Neural crest cell (in vitro differentiated cells): ENCODE results near the gene IGFBP7. TPM values are rescaled to one million over a fixed set of nuclear protein-coding genes. Genes with fewer than 3 reads are reported as not detected.

ENCODE experiments used
- DNase-seq: peaks from one replicate; pipeline ENCODE4 v3.0.0; 2021; ENCODE audit warnings: low read depth, mixed read lengths, low spot score
- H3K27ac Mint-ChIP-seq: one replicate; pipeline ENCODE4 v1.8.0; 2021; ENCODE audit warnings: mild to moderate bottlenecking, mixed read lengths; ENCODE audit not compliant: unreplicated experiment
- H3K27me3 Mint-ChIP-seq: 2 replicates; pipeline ENCODE4 v1.8.0; 2021; ENCODE audit warnings: low read depth, mild to moderate bottlenecking, mixed read lengths
- H3K36me3 Mint-ChIP-seq: 2 replicates; pipeline ENCODE4 v1.8.0; 2021; ENCODE audit warnings: low read depth, mild to moderate bottlenecking, mixed read lengths
- H3K4me1 Mint-ChIP-seq: 2 replicates; pipeline ENCODE4 v1.8.0; 2021; ENCODE audit warnings: mixed read lengths
- H3K4me3 Mint-ChIP-seq: one replicate; pipeline ENCODE4 v1.8.0; 2021; ENCODE audit warnings: mild to moderate bottlenecking, mixed read lengths
- H3K9me3 Mint-ChIP-seq: 2 replicates; pipeline ENCODE4 v1.8.0; 2021; ENCODE audit warnings: mixed read lengths
- total RNA-seq: library from RNA; stranded (reverse); gene quantifications from 2 replicates; pipeline ENCODE4 v1.2.1, GENCODE V29; 2021
- TF ChIP-seq, protein P1 (sequence below): fragments of 200-600 bp; sonication (generic); conservative IDR thresholded peaks from 2 replicates; pipeline ENCODE4 v1.5.0; 2021; ENCODE audit warnings: antibody characterized with exemption, mild to moderate bottlenecking

IGFBP7 gene
- total RNA-seq, 1 donor from 2014 or later = 0.82 TPM

DNA sequence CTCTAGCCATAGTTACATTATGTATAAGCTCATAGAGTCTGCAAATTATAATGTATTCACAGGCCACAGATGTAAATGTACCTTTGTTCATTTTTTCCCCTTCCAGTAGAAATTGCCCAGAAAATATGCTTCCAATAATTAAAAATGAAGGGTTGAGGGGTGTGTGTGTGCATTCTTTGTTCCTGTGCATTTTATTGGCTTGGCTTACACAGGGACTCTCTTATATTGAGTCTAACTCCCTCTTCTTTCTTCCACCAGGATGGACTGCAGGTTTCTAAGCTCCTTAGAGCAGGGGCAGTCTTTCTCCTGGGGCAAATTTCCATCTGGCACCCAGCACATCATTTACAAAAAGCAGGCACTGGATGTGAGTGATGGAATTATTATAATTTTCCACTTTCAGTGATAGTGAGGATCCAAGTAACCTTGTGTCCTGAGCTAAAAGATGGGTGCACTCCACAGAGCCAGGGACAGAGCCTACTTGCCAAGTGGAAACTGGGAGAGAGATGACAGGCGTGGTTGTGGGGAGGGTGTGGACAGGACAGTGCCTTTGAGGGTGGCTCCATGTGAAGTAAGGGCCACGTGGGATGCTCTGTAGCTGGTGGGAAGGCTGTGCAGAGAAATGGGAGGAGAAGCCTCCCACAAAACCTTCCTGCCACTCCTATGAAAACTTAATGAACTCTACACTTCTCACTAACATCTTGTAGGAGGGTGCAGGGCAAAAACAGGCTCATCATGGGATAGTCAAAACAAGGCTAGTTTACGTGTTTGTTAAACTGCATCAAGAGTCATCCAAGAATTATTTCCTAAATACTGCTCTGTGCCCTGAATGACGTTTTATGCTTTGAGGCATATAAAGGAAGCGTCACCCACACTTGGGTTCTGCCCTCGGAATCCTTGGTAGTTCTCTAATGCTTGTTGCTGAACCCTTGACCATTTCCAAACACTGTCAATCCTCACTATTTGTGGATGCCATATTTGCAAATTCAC, 16.0 kb downstream of the IGFBP7 start:
- TF ChIP-seq, protein P1, sequence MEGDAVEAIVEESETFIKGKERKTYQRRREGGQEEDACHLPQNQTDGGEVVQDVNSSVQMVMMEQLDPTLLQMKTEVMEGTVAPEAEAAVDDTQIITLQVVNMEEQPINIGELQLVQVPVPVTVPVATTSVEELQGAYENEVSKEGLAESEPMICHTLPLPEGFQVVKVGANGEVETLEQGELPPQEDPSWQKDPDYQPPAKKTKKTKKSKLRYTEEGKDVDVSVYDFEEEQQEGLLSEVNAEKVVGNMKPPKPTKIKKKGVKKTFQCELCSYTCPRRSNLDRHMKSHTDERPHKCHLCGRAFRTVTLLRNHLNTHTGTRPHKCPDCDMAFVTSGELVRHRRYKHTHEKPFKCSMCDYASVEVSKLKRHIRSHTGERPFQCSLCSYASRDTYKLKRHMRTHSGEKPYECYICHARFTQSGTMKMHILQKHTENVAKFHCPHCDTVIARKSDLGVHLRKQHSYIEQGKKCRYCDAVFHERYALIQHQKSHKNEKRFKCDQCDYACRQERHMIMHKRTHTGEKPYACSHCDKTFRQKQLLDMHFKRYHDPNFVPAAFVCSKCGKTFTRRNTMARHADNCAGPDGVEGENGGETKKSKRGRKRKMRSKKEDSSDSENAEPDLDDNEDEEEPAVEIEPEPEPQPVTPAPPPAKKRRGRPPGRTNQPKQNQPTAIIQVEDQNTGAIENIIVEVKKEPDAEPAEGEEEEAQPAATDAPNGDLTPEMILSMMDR = no peak
- H3K27me3 Mint-ChIP-seq = no peaks in the 10 kb centered on the region
- H3K36me3 Mint-ChIP-seq = no peaks in the 10 kb centered on the region
- peak overlapping the region; percentile 21 for H3K27ac Mint-ChIP-seq
- DNase-seq = no peak
- H3K9me3 Mint-ChIP-seq = no peaks in the 10 kb centered on the region
- H3K4me3 Mint-ChIP-seq = no peak overlapping the region
- H3K4me1 Mint-ChIP-seq = peaks cover 20% of the 10 kb centered on the region

DNA sequence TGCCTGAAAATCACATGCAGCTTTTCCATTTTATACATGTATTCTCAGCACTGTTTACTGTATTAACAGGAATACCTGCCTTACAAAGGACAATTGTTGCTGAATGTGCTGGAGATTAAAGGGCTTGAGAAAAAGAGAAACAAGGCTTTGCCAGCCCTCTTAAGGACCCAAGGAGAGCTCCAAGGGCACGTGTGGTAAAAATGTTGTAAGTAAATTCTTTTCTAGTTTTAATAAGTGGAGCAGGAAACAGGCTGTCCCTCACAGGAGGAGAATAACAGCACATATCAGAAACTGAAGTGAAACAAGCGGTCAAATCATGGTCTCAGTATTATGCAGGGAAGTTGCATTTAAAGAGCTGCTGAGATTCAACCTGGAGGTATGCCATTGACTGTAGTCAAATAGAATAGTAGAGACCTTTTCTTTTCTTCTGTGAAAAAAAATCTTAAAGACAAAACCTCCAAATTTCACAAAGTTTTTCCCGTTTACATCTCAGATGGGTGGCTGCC, 18.5 kb downstream of the IGFBP7 start:
- H3K27me3 Mint-ChIP-seq = no peaks in the 10 kb centered on the region
- no peaks in the 10 kb centered on the region for H3K36me3 Mint-ChIP-seq
- no peak overlapping the region for H3K4me3 Mint-ChIP-seq
- H3K4me1 Mint-ChIP-seq = peaks cover 4% of the 10 kb centered on the region
- no peak for DNase-seq
- H3K27ac Mint-ChIP-seq = no peak overlapping the region
- TF ChIP-seq, protein P1 = no peak
- no peaks in the 10 kb centered on the region for H3K9me3 Mint-ChIP-seq

DNA sequence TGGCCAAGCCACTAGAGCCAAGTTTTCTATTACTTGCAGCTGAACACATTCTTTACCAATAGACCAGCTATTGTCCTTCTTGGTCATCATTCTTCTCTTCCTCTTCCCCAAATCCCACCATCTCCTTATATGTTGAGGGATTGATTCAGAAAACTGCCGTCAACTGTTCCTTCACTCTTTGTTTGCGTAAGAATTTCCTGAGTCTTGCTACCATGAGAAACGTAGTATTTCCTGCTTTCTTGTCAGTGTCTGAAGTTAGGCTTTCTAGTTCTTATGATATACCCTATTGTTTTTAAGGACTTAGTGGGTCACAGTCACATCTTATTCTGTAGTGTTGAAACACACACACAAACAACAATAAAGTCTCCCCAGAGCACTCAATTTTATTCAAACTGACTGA, 20.1 kb downstream of the IGFBP7 start:
- H3K36me3 Mint-ChIP-seq = no peaks in the 10 kb centered on the region
- no peak for DNase-seq
- no peak overlapping the region for H3K27ac Mint-ChIP-seq
- H3K4me3 Mint-ChIP-seq = no peak overlapping the region
- no peaks in the 10 kb centered on the region for H3K9me3 Mint-ChIP-seq
- TF ChIP-seq, protein P1 = no peak
- H3K27me3 Mint-ChIP-seq = no peaks in the 10 kb centered on the region
- H3K4me1 Mint-ChIP-seq = peaks cover 4% of the 10 kb centered on the region

DNA sequence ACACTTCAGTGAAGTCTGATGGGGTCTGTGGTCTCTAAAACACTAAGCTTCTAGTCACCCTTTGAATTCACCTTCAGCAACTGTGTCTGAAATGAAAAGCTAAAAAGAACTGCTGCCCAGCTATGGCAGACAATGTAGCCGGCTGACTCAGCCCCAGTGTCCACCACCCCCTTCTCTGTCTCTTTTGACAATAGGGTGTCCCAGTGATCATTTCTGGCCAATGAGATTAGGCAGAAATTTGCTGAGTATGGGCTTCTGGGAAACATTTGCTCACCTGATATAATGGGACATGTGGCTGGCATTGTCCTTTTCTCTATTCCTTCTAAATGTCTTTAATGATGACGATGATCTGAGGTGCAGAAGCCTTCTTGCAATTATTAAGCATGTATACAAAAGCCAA, 20.6 kb downstream of the IGFBP7 start:
- DNase-seq = no peak
- TF ChIP-seq, protein P1 = no peak
- Mint-ChIP-seq H3K4me3 (no peak overlapping the region), H3K36me3 (no peaks in the 10 kb centered on the region), H3K4me1 (peaks cover 4% of the 10 kb centered on the region), H3K27ac (no peak overlapping the region), H3K27me3 (no peaks in the 10 kb centered on the region), H3K9me3 (no peaks in the 10 kb centered on the region)

DNA sequence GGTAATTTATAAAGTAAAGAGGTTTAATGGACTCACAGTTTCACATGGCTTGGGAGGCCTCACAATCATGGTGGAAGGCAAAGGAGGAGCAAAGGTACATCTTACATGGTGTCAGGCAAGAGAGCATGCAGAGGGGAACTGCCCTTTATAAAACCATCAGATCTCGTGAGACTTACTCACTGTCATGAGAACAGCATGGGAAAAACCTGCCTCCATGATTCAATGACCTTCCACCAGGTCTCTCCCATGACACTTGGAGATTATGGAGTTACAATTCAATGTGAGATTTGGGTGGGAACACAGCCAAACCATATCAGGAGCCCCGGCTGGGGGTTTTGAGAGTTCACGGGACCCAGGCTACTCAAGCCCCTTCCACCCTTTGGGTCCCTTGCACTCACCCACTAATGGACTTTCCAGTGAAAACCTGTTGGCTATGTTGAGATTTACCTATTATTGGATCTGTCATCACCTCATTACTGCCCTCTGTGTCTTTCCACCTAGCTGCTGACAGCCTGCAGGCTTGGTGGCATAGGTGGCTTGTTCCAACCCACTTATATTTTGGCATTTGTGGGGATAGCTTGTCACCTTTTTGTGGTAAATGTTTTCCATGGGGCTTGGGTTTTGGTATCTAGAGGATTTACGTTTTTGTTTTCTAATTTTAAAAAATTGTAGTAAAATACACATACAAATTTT, 24.0 kb downstream of the IGFBP7 start:
- no peak overlapping the region for H3K4me3 Mint-ChIP-seq
- no peaks in the 10 kb centered on the region for H3K36me3 Mint-ChIP-seq
- H3K4me1 Mint-ChIP-seq = peaks cover 4% of the 10 kb centered on the region
- H3K27ac Mint-ChIP-seq = no peak overlapping the region
- no peak for DNase-seq
- H3K9me3 Mint-ChIP-seq = no peaks in the 10 kb centered on the region
- TF ChIP-seq, protein P1 = no peak
- H3K27me3 Mint-ChIP-seq = no peaks in the 10 kb centered on the region
